ENCODE data around the gene MYT1. TPM values are rescaled to one million over a fixed set of nuclear protein-coding genes. Genes with fewer than 3 reads are reported as not detected.
A peak's percentile ranks its signal among the peaks of the same experiment; 100 is the strongest.

Gene MYT1
- total and polyA plus RNA-seq, 11 donors: 0.07 to 0.23 (median 0.09) TPM; not detected in 5

GRCh38 chr20:64230461-64231145 lies 66.4 kb downstream of the MYT1 start:
- DNase-seq: peak in 3 of 5 donors; percentile 12 to 20 (median 12)
- no peaks in the 10 kb centered on the region for H3K9me3 ChIP-seq
- no peaks in the 10 kb centered on the region for H3K27me3 ChIP-seq
- intact Hi-C loops (cut with DNase I): no loop called here
- no peak overlapping the region for H3K4me3 ChIP-seq
- H3K4me1 ChIP-seq: peaks cover 0 to 20% (median 7%) of the 10 kb centered on the region in 12 donors
- ATAC-seq: no peak
- H3K27ac ChIP-seq: no peak overlapping the region
- 91 to 94% (median 92%) methylated on average over 21 to 22 of the region's 22 CpGs for WGBS, 4 donors
- H3K36me3 ChIP-seq: no peaks in the 10 kb centered on the region
- no peak for TF ChIP-seq POLR2A (IDR thresholded peaks at IDR 0.05)

- intact Hi-C loops (cut with DNase I): no loop called here
- H3K27me3 ChIP-seq: no peaks in the 10 kb centered on the region
- peak overlapping the region in 1 of 12 donors; percentile 22 for H3K27ac ChIP-seq
- ATAC-seq: no peak
- peak in 3 of 5 donors; percentile 17 to 61 (median 23) for DNase-seq
- peaks cover 0 to 19% (median 7%) of the 10 kb centered on the region in 12 donors for H3K4me1 ChIP-seq
- TF ChIP-seq CTCF (IDR thresholded peaks at IDR 0.05) (no peak), POLR2A (IDR thresholded peaks at IDR 0.05) (no peak)
- H3K36me3 ChIP-seq: no peaks in the 10 kb centered on the region
- no peak overlapping the region for H3K4me3 ChIP-seq
- H3K9me3 ChIP-seq: no peaks in the 10 kb centered on the region
- 94 to 96% (median 95%) methylated on average over 25 to 27 of the region's 27 CpGs for WGBS, 4 donors
Observed at GRCh38 chr20:64231621-64232550, 67.6 kb downstream of the MYT1 start.

GRCh38 chr20:64232794-64233193 lies 68.5 kb downstream of the MYT1 start:
- peak; percentile 35 to 59 (median 50) for ATAC-seq
- intact Hi-C loops (cut with DNase I): loop anchor here in 1 of 10 donors (1.0 kb wide), 1 partner anchor 19 kb away; no protein-coding TSS in a partner anchor
- H3K27ac ChIP-seq: peak overlapping the region in 4 of 12 donors; percentile 17 to 54 (median 23)

GRCh38 chr20:64233725-64234124 lies 69.5 kb downstream of the MYT1 start:
- Histone ChIP-seq H3K27me3 (no peaks in the 10 kb centered on the region), H3K36me3 (no peaks in the 10 kb centered on the region), H3K4me3 (no peak overlapping the region), H3K4me1 (peaks cover 0 to 25% (median 7%) of the 10 kb centered on the region in 12 donors), H3K9me3 (no peaks in the 10 kb centered on the region), H3K27ac (peak overlapping the region; percentile 25 to 85 (median 62))
- DNase-seq (peak; percentile 79 to 95 (median 83)), ATAC-seq (peak; percentile 94 to 97 (median 95))
- WGBS, 4 donors: 49 to 65% (median 59%) methylated on average over 5 of the region's 5 CpGs
- TF ChIP-seq CTCF (IDR thresholded peaks at IDR 0.05) (no peak), POLR2A (IDR thresholded peaks at IDR 0.05) (no peak)
- intact Hi-C loops (cut with DNase I): loop anchor here in 1 of 10 donors (1.0 kb wide), 1 partner anchor 20 kb away; no protein-coding TSS in a partner anchor

More at GRCh38 chr20:64232794-64233193, 68.5 kb downstream of the MYT1 start:
- no peaks in the 10 kb centered on the region for H3K36me3 ChIP-seq
- peaks cover 0 to 19% (median 7%) of the 10 kb centered on the region in 12 donors for H3K4me1 ChIP-seq
- DNase-seq: peak in 3 of 5 donors; percentile 51 to 74 (median 57)
- TF ChIP-seq POLR2A (IDR thresholded peaks at IDR 0.05): no peak
- TF ChIP-seq CTCF (IDR thresholded peaks at IDR 0.05): no peak
- 45 to 53% (median 49%) methylated on average over 3 of the region's 3 CpGs for WGBS, 4 donors
- no peaks in the 10 kb centered on the region for H3K27me3 ChIP-seq
- H3K4me3 ChIP-seq: no peak overlapping the region
- no peaks in the 10 kb centered on the region for H3K9me3 ChIP-seq
